CD4-positive, alpha-beta T cell treated with Interferon alpha-2 for 1 hour (primary cell): ENCODE results near the gene KAZN.

Experiments used
- DNase-seq, 2 donors: peaks; one replicate each; pipeline ENCODE4 v3.0.0-alpha.2; 2020 to 2022

The KAZN gene

DNA sequence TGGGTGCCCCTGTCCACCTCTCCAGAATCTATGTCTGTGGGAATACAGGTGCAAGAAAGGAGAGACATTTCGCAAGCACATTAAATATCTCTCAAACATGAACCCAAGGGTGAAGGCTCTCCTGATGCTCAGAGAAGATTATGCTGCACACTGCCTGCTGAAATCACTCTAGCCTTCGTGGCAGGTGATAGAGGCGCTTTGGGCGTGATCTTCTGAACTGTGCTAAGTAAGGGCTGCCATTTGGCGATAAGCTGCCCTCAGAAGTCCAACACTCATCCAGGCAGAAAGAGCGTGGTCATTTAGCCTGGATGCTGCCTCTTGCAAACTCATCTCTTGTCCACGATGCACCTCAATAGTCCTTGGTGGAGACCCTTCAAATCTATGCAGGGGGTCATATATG is 241.9 kb downstream of the KAZN start:
- DNase-seq, result no peak

- DNase-seq, result no peak
Measured at GRCh38 chr1:14841456-14841855, 243.0 kb downstream of the KAZN start.

DNA sequence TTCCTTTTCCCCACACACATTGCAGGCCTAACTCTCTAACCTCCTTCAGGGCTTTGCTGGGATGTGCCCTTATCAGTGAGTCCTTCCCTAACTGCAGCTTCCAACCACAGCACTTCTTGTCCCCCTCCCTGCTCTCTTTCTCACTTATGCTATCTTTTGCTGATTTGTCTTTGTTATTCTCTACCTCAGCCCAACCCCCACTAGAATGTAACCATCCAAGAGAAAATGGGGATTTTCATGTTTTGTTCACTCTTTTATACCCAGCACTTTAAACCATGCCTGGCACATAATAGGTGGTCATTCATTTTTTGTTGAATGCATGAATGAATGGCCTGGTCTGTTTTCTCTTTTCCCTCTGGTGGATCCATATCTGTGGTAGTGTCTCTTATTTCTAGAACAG is 243.5 kb downstream of the KAZN start:
- no peak for DNase-seq

- DNase-seq, result no peak
Measured at GRCh38 chr1:14842361-14842760, 243.9 kb downstream of the KAZN start.

DNA sequence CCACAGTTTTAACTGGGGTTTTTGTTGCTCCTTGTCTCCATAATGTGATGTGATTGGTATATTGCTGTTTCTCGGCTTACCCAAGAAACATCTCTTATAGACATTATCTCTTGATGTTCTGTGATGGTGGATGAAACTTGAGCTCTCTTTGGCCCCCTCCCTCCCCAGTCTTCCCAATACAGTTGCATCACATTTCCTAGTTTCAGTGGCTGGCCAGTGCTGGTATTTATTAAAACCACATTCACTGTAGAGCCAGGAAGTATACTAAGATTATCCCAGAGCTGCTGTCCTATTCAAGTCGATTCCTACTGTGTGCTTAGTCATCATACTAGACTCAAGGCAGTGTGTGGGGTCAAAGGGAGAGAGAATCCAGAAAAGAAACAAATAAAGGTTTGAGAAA is 244.4 kb downstream of the KAZN start:
- DNase-seq, result no peak

GRCh38 chr1:14843525-14843924 is 245.0 kb downstream of the KAZN start:
- DNase-seq, result no peak

DNA sequence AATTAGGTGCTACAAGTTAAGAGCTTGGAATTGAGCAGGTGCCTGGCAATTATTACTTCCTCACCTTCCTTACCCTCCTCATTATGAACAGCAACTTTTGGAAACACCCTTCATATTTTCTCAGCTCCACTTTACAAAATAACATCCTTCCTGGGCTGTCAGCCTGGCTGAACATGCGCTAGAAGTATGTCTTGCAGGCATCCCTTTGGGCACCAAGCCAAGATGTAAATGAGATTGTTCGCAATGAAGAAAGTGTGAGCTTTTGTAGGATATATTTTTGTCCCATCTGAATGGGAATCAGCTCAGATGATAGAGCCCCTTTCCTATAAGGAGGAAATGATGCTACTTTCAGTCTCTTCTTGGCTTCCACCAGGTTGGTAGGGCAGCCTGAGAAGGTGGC is 245.9 kb downstream of the KAZN start:
- no peak for DNase-seq

DNA sequence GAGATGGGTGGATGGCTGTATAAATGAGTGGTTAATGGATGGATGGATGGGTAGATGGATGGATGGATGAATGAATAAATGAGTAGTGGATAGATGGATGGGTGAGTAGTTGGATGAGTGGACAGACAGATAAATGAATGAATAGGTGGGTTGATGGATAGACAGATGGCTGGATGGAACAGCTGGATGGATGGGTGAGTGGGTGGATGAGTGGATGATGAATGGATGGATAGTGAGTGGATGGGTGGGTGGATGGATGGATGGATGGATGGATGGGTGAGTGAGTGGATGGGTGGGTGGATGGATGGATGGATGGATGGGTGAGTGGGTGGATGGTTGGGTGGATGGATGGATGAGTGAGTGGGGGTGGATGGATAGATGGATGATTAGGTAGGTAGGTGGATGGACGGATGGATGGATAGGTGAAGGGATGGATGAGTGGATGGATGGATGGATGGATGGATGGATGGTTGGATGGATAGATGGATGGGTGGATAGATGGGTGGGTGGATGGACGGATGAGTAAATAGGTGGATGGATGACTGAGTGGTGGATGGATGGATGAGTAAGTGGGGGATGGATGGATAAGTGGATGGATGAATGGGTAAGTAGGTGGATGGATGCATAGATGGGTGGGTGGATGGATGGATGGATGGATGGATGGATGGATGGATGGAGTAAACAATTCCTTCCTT is 246.6 kb downstream of the KAZN start:
- no peak for DNase-seq

GRCh38 chr1:14845851-14846250 is 247.4 kb downstream of the KAZN start:
- DNase-seq, result no peak

- DNase-seq, result no peak
Measured at GRCh38 chr1:14846688-14847087, 248.2 kb downstream of the KAZN start.

- DNase-seq, result no peak
Measured at GRCh38 chr1:14848203-14848602, 249.7 kb downstream of the KAZN start.

GRCh38 chr1:14848625-14849024 is 250.1 kb downstream of the KAZN start:
- no peak for DNase-seq

GRCh38 chr1:14849038-14849437 is 250.6 kb downstream of the KAZN start:
- no peak for DNase-seq

- DNase-seq, result no peak
Measured at GRCh38 chr1:14850563-14850962, 252.1 kb downstream of the KAZN start.

GRCh38 chr1:14851760-14852159 is 253.3 kb downstream of the KAZN start:
- no peak for DNase-seq

DNA sequence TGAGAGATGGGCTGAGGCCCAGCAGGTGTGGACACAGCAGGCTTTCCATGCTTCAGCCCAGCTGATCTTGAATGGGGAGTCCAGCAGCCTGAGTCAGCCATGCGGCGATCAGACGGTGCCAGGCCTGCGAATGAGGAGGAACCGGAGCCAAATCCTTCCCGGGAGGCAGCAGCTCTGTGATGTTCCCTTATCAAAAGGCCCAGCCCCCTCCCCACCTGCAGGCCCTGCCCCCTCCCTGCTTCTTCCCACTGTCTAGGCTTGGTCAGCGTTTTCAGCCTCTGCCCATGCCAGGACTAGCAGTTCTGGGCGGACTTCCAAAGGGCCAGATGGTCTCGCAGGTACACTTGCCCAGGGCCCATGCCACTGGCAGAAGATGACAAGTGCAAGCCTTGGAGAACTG is 253.8 kb downstream of the KAZN start:
- DNase-seq, result no peak

GRCh38 chr1:14853518-14853917 is 255.0 kb downstream of the KAZN start:
- no peak for DNase-seq

DNA sequence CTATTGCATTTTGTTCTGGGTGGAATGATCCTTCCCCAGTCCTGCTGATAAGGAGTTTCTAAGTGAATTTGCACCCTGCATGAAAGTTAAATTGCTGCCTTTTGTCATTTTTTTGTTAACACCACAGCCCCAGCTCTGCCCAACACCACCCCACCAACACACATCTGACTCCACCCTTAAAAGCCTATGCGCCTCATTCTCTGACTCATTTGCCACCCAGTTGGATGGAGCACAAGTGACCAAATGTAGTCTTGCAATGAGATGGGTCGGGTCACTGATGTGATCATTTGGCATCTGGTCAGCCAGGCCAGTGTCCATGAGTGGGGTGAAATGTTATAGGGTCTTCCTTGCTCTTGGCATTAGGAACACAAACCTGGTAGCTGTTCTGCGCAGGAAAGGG is 256.8 kb downstream of the KAZN start:
- DNase-seq, result no peak

DNA sequence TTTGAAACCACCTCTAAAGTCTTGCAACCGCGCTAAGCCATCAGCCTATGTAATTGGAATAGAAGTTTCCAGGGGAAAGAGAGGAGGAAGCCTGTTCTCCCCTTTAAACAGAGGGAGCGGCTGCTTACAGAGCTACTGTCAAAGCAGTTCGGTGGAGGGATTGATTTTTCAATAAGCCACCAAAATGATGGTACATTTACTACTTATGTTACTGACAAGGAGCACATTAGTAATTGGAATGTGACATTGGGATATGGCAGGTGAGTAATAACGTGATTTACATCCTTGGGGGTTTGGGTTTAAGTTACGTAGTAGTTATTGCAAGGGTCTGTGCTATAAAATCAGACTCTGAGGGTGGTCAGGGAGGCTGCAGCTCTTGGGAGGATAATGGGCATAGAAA is 257.3 kb downstream of the KAZN start:
- DNase-seq, result no peak

GRCh38 chr1:14857436-14858195 is 259.1 kb downstream of the KAZN start:
- no peak for DNase-seq

DNA sequence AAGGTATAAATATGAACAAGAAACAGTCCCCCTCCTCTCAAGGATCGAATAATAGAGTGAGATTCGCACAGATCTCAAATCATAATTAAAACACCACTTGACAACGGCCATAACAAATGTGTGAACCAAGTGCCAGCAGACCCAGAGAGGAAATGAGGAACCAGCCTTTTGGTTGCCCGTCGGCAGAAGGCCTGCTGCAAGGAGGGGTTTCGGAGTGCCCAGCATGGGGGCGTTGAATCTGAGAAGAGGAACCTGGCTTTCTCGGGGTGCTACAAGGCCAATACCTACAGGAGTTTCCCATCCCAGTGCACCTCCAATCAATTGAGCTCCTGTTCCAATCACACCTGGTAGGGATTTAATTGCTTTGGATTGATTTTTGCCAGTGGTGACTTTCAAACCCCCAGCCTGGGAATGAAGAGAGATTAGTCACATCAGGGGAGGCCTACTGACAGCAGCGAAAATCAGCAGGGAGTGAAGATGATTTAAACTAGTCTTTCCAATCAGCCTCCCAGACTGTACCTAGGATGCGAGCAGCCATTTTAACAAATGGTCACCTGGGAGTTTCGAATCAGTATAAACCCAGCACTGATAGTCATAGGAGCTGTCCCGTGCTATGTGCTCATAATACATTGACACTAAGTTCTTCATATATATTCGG is 263.8 kb downstream of the KAZN start:
- no peak for DNase-seq

DNA sequence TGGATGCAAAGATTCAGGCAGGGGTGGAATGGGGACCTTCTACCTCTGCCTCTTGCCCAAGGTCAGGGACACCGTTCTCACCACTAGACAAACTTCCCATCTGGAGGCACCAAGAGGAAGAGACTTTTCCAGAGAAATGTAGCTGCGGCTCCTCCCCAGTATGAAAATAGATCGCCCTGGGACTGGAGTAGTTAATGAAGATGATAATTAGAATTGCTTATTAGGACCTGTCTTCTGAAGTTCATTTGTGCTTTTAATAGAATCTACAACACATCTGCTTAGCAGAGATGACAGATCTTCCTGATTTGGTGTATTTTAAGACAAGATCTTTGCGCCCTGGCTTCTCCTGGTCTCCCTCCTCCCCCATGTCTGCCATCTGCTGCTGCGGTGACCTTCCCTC is 266.6 kb downstream of the KAZN start:
- no peak for DNase-seq

DNA sequence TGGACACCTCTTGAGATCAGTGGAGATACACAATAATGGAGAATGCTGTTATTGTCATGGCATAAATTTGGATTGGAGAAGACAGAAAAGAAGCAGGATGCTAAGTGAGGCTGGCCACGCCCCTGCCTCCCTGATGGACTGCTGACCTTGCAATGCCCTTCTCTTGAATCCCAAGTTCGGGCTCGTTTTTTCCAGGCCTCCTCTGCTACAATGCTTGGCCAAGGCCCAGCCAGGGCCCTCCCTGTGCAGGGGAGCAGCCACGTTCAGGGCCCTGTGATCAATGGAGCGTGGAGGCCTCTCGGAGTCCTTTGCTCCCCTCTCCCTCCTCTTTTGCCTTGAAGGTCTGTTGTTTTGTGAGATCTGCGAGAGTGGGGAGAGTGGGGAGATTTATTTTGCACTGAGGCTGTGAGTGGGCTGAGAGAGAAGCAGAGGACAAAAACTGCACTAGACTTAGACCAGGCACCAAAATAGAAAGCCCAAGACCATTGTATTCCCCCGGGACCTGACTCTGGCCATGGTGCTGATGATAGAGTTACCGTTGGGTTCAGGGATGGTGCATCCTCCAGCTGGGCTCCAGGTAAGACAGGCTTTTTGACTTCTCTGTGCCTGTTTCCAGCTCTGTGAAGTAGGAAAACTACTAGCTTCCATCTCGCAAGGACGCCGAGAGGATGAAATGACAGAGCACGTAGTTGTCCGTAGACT is 268.6 kb downstream of the KAZN start:
- DNase-seq, result no peak

- no peak for DNase-seq
Measured at GRCh38 chr1:14869187-14869586, 270.7 kb downstream of the KAZN start.
